Thyroid gland (tissue), 4 donors: Measurements from ENCODE around the gene INHBE. TPM values are rescaled to one million over a fixed set of nuclear protein-coding genes. Genes with fewer than 3 reads are reported as not detected.

Source experiments
- DNase-seq, 2 donors: peaks; one replicate each; pipeline ENCODE4 v3.0.0-alpha.2; 2019
- H3K27ac ChIP-seq, 3 donors: fragments of 200-600 bp; sonication (generic); 1 replicate in 2 of 3; 2 replicates in 1 of 3; pipeline ENCODE4 v1.5.1; 2016 to 2019; ENCODE audit warnings: mild to moderate bottlenecking in 1 of 3, moderate library complexity in 1 of 3
- H3K27me3 ChIP-seq: fragments of 200-600 bp; sonication (generic); one replicate; pipeline ENCODE4 v1.5.1; 2019
- H3K36me3 ChIP-seq, 2 donors: fragments of 200-600 bp; sonication (generic); one replicate each; pipeline ENCODE4 v1.5.1; 2016 to 2019
- H3K4me1 ChIP-seq, 2 donors: fragments of 200-600 bp; sonication (generic); one replicate each; pipeline ENCODE4 v1.5.1; 2017 to 2019
- H3K4me3 ChIP-seq, 3 donors: fragments of 200-600 bp; sonication (generic); replicated peaks in 1 of 3; 1 replicate in 2 of 3; 2 replicates in 1 of 3; pipeline ENCODE4 v1.5.1; 2016; ENCODE audit warnings: mild to moderate bottlenecking in 1 of 3
- H3K9me3 ChIP-seq: fragments of 200-600 bp; sonication (generic); one replicate; pipeline ENCODE4 v1.5.1; 2017
- CTCF ChIP-seq, 6 experiments: fragments of 200-600 bp in 3 of 6; fragments of 450-650 bp in 3 of 6; sonication (generic) in 3 of 6; IDR thresholded peaks; one replicate each; pipeline ENCODE4 v1.5.1; 2016 to 2019; ENCODE audit warnings: antibody characterized with exemption in 6 of 6, mild to moderate bottlenecking in 2 of 6, inconsistent platforms in 1 of 6, moderate library complexity in 1 of 6
- POLR2A ChIP-seq, 2 donors: fragments of 450-650 bp; IDR thresholded peaks; one replicate each; pipeline ENCODE4 v1.6.1; 2017; ENCODE audit warnings: antibody characterized with exemption in 2 of 2, mild to moderate bottlenecking in 2 of 2, moderate library complexity in 1 of 2
- WGBS, 2 donors: methylation state at CpG; one replicate each; pipeline ENCODE4 v1.1.5; 2017; 5-methylcytosine and 5-hydroxymethylcytosine counted together
- intact Hi-C: fragments of 100-400 bp; cut with DNase I; formaldehyde crosslinking; loops from one replicate; pipeline ENCODE4 v1.15.1; 2023
- total RNA-seq, 4 donors: library from RNA; depleted of rRNA; stranded (reverse); fragments of >200 nt; gene quantifications; one replicate each; pipeline ENCODE4 v1.2.3, GENCODE V29; 2016

Gene INHBE
- total RNA-seq, 4 donors from 2014 or later, result not detected

GRCh38 chr12:57479043-57479375 is 23.9 kb downstream of the INHBE start:
- TF ChIP-seq CTCF (IDR thresholded peaks at IDR 0.05), result no peak
- TF ChIP-seq POLR2A (IDR thresholded peaks at IDR 0.05), result no peak
- Histone ChIP-seq H3K36me3 (no peaks in the 10 kb centered on the region), H3K27me3 (peaks cover 14% of the 10 kb centered on the region), H3K27ac (no peak overlapping the region), H3K4me1 (peaks cover 13 to 16% of the 10 kb centered on the region in 2 donors), H3K9me3 (no peaks in the 10 kb centered on the region), H3K4me3 (no peak overlapping the region)
- no peak for DNase-seq
- 83 to 87% methylated on average over 10 of the region's 10 CpGs for WGBS, 2 donors
- intact Hi-C loops, result no loop called here

DNA sequence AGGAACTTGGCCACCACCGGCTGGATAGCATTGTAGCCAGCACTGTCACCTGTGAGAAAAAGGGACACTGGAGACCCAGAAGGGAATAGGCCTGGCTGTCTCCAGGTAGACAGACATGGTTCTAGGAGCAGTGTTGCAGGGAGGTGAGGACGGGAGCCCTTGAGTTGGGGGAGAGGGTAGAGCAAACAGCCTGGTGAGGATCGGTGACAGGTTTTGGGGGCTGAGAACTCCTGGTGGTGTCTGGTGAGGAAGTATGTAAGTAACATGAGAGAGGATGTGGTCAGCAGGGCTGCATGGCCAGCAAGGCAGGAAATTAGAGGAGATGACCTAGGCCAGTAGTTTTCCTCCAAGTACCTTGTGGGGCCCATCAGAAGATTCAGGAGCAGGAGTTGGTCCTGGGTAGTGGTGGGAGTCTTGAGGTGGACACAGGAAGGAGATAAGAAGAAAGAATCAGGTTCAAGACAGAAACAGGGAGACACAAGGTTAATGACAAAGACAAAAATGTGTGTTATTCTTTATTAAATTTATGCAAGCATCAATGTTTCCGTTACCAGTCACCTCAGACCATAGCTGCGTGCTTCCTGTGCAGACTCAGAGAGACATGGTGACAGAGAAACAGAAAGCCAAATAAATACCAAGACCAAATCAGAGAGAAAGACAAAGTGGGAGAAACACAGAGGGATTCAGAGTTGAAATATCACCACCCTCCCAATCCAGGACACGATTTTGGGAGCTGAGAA is 24.4 kb downstream of the INHBE start, which contains the start of gene ARHGAP9:
Gene ARHGAP9 (minus strand): TSS at position 491 of the 740 bp plus-strand sequence. CDS start 460 bp downstream, at position 31.
- no peak for DNase-seq
- Histone ChIP-seq H3K9me3 (no peaks in the 10 kb centered on the region), H3K27ac (no peak within 1 kb of the TSS), H3K36me3 (no peaks in the 10 kb centered on the region), H3K27me3 (peaks cover 14% of the 10 kb centered on the region), H3K4me1 (peaks cover 13 to 16% of the 10 kb centered on the region in 2 donors), H3K4me3 (no peak within 1 kb of the TSS)
- WGBS, 2 donors, result 62 to 74% methylated on average over 6 of the region's 6 CpGs
- intact Hi-C loops, result no loop called here
- TF ChIP-seq CTCF (IDR thresholded peaks at IDR 0.05) (no peak), POLR2A (IDR thresholded peaks at IDR 0.05) (no peak)

DNA sequence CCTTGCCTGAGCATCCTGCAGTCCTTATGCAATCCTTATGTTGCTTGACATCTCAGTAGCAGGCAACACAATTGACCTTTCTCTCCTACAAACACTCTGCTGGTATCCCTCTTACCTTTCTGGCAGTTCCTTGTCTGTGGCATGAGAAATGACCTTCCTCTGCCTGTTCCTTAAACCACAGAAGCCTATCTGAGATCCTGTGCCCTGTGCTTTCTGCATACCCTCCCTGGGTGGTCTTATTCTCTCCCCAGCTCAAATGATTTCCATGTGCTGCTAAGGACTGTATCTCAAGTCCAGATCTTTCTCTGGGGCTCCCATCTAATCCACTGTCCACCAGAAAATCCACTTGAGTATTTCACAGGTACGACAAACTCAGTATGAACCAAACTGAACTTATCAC is 26.6 kb downstream of the INHBE start:
- 59 to 61% methylated on average over 1 of the region's 1 CpG for WGBS, 2 donors
- no peak for TF ChIP-seq CTCF (IDR thresholded peaks at IDR 0.05)
- TF ChIP-seq POLR2A (IDR thresholded peaks at IDR 0.05), result no peak
- no peaks in the 10 kb centered on the region for H3K9me3 ChIP-seq
- H3K27me3 ChIP-seq, result peaks cover under 1% of the 10 kb centered on the region
- H3K4me3 ChIP-seq, result no peak overlapping the region
- H3K36me3 ChIP-seq, result no peaks in the 10 kb centered on the region
- intact Hi-C loops, result no loop called here
- H3K27ac ChIP-seq, result no peak overlapping the region
- no peak for DNase-seq
- H3K4me1 ChIP-seq, result no peaks in the 10 kb centered on the region

DNA sequence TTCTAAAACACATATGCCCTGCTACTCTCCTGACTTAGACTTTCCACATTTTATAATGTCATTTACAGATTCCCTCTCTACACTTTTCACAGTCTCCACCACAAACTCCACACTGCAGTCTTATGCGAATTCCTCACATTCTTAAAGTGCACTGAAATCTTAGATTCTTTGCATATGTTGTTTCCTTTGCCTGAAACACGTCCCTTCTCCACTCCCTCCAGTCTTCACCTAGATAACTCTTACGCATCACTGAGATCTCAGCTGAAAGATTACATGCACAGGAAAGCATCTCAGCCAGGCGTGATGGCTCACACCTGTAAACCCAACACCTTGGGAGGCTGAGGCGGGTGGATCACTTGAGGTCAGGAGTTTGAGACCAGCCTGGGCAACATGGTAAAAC is 28.4 kb downstream of the INHBE start:
- no peaks in the 10 kb centered on the region for H3K36me3 ChIP-seq
- H3K27ac ChIP-seq, result no peak overlapping the region
- peaks cover under 1 to 4% of the 10 kb centered on the region in 2 donors for H3K4me1 ChIP-seq
- intact Hi-C loops, result no loop called here
- no peaks in the 10 kb centered on the region for H3K9me3 ChIP-seq
- no peaks in the 10 kb centered on the region for H3K27me3 ChIP-seq
- H3K4me3 ChIP-seq, result no peak overlapping the region
- no peak for DNase-seq
- 36 to 46% methylated on average over 5 of the region's 5 CpGs for WGBS, 2 donors
- TF ChIP-seq CTCF (IDR thresholded peaks at IDR 0.05) (no peak), POLR2A (IDR thresholded peaks at IDR 0.05) (no peak)

GRCh38 chr12:57485695-57486094 is 30.6 kb downstream of the INHBE start:
- TF ChIP-seq CTCF (IDR thresholded peaks at IDR 0.05), result no peak
- no peak for TF ChIP-seq POLR2A (IDR thresholded peaks at IDR 0.05)
- Histone ChIP-seq H3K27ac (no peak overlapping the region), H3K4me3 (no peak overlapping the region), H3K4me1 (peaks cover 7 to 14% of the 10 kb centered on the region in 2 donors), H3K36me3 (peaks cover 0 to 8% of the 10 kb centered on the region in 2 donors), H3K9me3 (no peaks in the 10 kb centered on the region), H3K27me3 (no peaks in the 10 kb centered on the region)
- DNase-seq, result no peak
- intact Hi-C loops, result no loop called here
